Tibial nerve (tissue), 3 donors: ENCODE measurements around the gene NFAM1.

Source experiments
- CTCF ChIP-seq, 5 experiments: fragments of 200-600 bp in 3 of 5; fragments of 450-650 bp in 2 of 5; sonication (generic) in 3 of 5; IDR thresholded peaks; one replicate each; pipeline ENCODE4 v1.5.1; 2016 to 2019; ENCODE audit warnings: antibody characterized with exemption in 5 of 5, mild to moderate bottlenecking in 3 of 5, moderate library complexity in 2 of 5
- POLR2A ChIP-seq, 2 donors: fragments of 450-650 bp; IDR thresholded peaks; one replicate each; pipeline ENCODE4 v1.6.1; 2017; ENCODE audit warnings: antibody characterized with exemption in 2 of 2, mild to moderate bottlenecking in 2 of 2, moderate library complexity in 2 of 2

- TF ChIP-seq CTCF (IDR thresholded peaks at IDR 0.05): no peak
- no peak for TF ChIP-seq POLR2A (IDR thresholded peaks at IDR 0.05)
Measured at GRCh38 chr22:42452916-42453315, 20.7 kb upstream of the NFAM1 start.
